ENCODE data around the gene CYB5D1.

CYB5D1 gene

GRCh38 chr17:7839190-7839875, 18.5 kb upstream of the CYB5D1 start:
- TF ChIP-seq CTCF (IDR thresholded peaks at IDR 0.05; ENCODE audit: low read depth, low read length) = no peak
- peak overlapping the region; percentile 50 for H3K4me3 ChIP-seq (ENCODE audit: low read depth, low read length)

DNA sequence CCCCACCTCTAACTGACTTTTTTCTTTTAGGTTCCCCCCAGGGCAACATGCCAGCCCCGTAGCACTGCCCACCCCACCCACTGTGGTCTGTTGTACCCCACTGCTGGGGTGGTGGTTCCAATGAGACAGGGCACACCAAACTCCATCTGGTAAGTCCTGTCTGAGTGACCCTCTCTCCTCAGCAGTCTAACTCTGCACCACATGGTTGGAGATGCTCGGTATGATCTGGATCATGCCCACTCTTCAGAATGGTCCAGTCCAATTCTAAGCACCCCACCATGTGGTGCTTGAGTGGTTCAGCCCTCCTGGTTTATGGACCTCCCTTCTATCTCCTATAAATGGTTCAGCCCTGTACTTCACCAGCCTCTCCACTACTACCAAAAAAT, 17.9 kb upstream of the CYB5D1 start:
- H3K4me3 ChIP-seq (ENCODE audit: low read depth, low read length) = no peak overlapping the region
- no peak for TF ChIP-seq CTCF (IDR thresholded peaks at IDR 0.05; ENCODE audit: low read depth, low read length)

DNA sequence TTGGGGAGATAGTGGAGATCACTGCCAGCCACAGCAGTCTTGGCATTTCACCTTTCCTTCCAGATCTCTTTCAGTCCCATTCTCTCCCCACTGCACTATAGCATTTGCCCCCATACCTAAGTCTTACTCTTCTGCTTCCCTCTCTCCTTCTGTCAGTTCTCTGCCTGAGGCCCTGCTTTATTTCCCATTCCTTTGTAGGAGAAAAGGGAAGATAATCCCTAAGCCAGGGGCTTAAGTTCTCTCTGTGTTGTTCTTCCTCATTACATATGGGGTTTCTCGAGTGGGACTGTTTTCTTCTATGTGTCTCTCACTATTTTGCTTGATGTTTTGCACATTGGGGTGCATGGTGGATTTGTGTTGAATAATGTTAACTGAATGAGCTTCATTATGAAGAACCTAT, 17.4 kb upstream of the CYB5D1 start:
- TF ChIP-seq CTCF (IDR thresholded peaks at IDR 0.05; ENCODE audit: low read depth, low read length) = no peak
- H3K4me3 ChIP-seq (ENCODE audit: low read depth, low read length) = no peak overlapping the region

GRCh38 chr17:7840875-7841274, 16.9 kb upstream of the CYB5D1 start:
- no peak for TF ChIP-seq CTCF (IDR thresholded peaks at IDR 0.05; ENCODE audit: low read depth, low read length)

DNA sequence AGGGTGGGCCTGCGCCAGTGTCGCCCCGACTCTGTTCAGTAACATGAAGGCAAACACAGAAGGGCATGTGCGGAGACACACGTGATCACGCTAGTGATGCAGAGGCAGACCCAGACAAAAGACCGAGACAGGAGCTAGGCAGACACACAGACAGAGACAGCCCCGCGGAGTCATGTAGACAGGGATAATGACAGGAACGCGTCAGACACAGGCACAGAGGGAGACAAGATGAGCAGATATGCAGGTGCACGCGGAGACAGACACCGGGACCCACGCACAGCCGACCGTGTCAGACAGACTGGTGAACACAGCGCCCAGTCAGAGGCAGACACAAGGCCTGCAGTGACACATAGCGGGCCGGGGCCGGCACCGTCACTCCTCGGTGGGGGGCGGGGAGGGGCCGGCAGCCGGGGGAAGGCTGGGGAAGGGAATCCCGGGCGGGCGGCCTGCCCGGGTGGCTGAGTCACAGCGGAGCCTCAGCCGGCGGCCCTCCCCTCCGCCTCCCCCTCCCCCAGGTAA, 16.3 kb upstream of the CYB5D1 start:
- no peak for TF ChIP-seq CTCF (IDR thresholded peaks at IDR 0.05; ENCODE audit: low read depth, low read length)

More at GRCh38 chr17:7840875-7841274, 16.9 kb upstream of the CYB5D1 start:
- peak overlapping the region; percentile 78 for H3K4me3 ChIP-seq (ENCODE audit: low read depth, low read length)

DNA sequence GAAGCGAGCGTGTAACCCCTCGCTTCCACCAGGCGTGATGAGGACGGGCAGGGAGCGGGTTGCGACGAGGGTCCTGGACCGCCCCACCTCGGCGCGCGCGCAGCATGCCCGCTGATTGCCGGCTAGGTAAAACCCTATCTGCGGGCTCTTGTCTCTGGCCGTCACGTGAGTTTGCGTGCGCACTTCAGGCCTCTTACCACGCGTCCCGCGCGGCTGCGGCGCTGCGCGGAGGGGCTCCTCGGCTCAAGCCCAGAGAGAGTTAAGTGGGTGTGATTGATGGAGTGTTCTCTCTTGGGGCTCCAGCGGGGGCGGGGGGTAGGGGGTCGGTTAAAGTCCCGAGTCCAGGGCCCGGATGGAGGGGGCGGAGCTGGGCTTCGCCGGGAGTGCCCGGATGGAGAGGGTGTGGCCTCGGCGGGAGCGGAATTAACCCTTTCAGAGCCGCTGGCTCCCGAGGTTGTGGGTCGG, 15.9 kb upstream of the CYB5D1 start:
- TF ChIP-seq CTCF (IDR thresholded peaks at IDR 0.05; ENCODE audit: low read depth, low read length) = no peak
- H3K4me3 ChIP-seq (ENCODE audit: low read depth, low read length) = peak overlapping the region; percentile 78

More for the DNA sequence above, 16.3 kb upstream of the CYB5D1 start:
- H3K4me3 ChIP-seq (ENCODE audit: low read depth, low read length) = peak overlapping the region; percentile 78

All from WI38 (cell line).